Neural cell (in vitro differentiated cells): Measurements from ENCODE around the gene LILRB2. TPM values are rescaled to one million over a fixed set of nuclear protein-coding genes. Genes with fewer than 3 reads are reported as not detected.
"Not testable (repeated sequence)": the region's sequence is repeated elsewhere in the genome, so short reads cannot be mapped to it uniquely, and the experiment has no call there.

Experiments
- H2AFZ ChIP-seq: fragments of 200-600, 300-800 bp; sonication (generic), shearing (Covaris generic); 2 replicates; pipeline ENCODE4 v1.6.0; 2014; ENCODE audit warnings: low read depth, mild to moderate bottlenecking, antibody characterized with exemption, low read length, moderate library complexity
- H3F3A ChIP-seq: fragments of 200-600 bp; shearing (Covaris generic); 2 replicates; pipeline ENCODE4 v1.6.1; 2016; ENCODE audit warnings: mild to moderate bottlenecking, moderate library complexity, mixed read lengths, antibody characterized with exemption, low read length; ENCODE audit not compliant: insufficient read depth, poor library complexity, severe bottlenecking
- H3K27ac ChIP-seq: fragments of 200-600, 300-800 bp; sonication (generic), shearing (Covaris generic); 2 replicates; pipeline ENCODE4 v1.5.1; 2014; ENCODE audit warnings: mild to moderate bottlenecking, low read length, moderate library complexity
- H3K27me3 ChIP-seq: fragments of 300-800, 200-600 bp; sonication (generic), shearing (Covaris generic); 2 replicates; pipeline ENCODE4 v1.6.0; 2014; ENCODE audit warnings: mild to moderate bottlenecking, low read depth, low read length, moderate library complexity; ENCODE audit not compliant: insufficient read depth
- H3K36me3 ChIP-seq: fragments of 300-800, 200-600 bp; sonication (generic), shearing (Covaris generic); 2 replicates; pipeline ENCODE4 v1.5.1; 2014; ENCODE audit warnings: mild to moderate bottlenecking, antibody characterized with exemption, low read length, moderate library complexity; ENCODE audit not compliant: insufficient read depth
- H3K4me2 ChIP-seq: fragments of 300-800, 200-600 bp; sonication (generic), shearing (Covaris generic); 2 replicates; pipeline ENCODE4 v1.6.0; 2014; ENCODE audit warnings: mild to moderate bottlenecking, low read length
- H3K4me3 ChIP-seq: fragments of 300-800, 200-600 bp; sonication (generic), shearing (Covaris generic); 2 replicates; pipeline ENCODE4 v1.5.1; 2014; ENCODE audit warnings: mild to moderate bottlenecking, low read length, moderate library complexity
- H3K79me2 ChIP-seq: fragments of 200-600 bp; shearing (Covaris generic); replicated peaks from 2 replicates; pipeline ENCODE4 v1.6.0; 2014; ENCODE audit warnings: mild to moderate bottlenecking, low read length, moderate library complexity; ENCODE audit not compliant: insufficient read depth
- H3K9ac ChIP-seq: fragments of 300-800, 200-600 bp; sonication (generic), shearing (Covaris generic); 2 replicates; pipeline ENCODE4 v1.6.1; 2016; ENCODE audit warnings: mild to moderate bottlenecking, low read length, mixed read lengths
- H3K9me2 ChIP-seq: fragments of 200-600 bp; shearing (Covaris generic); 2 replicates; pipeline ENCODE4 v1.6.1; 2016; ENCODE audit warnings: mild to moderate bottlenecking, low read length, mixed read lengths; ENCODE audit not compliant: insufficient read depth
- H3K9me3 ChIP-seq: fragments of 200-600, 300-800 bp; sonication (generic), shearing (Covaris generic); 2 replicates; pipeline ENCODE4 v1.6.1; 2016; ENCODE audit warnings: mild to moderate bottlenecking, mixed run types, low read length, moderate library complexity, mixed read lengths
- H4K20me1 ChIP-seq: fragments of 200-600 bp; shearing (Covaris generic); 2 replicates; pipeline ENCODE4 v1.6.1; 2016; ENCODE audit warnings: mild to moderate bottlenecking, mixed run types; ENCODE audit not compliant: insufficient read depth
- EP300 ChIP-seq: fragments of 450-650 bp; conservative IDR thresholded peaks from 2 replicates; pipeline ENCODE4 v1.6.1; 2014; ENCODE audit warnings: antibody characterized with exemption, mild to moderate bottlenecking, moderate library complexity; ENCODE audit not compliant: poor library complexity, severe bottlenecking
- EZH2 ChIP-seq: fragments of 200-600, 300-800 bp; shearing (Covaris generic), sonication (generic); IDR thresholded peaks from 2 replicates; pipeline ENCODE4 v1.6.1; 2014; ENCODE audit warnings: antibody characterized with exemption, low read length, borderline replicate concordance, mild to moderate bottlenecking; ENCODE audit not compliant: insufficient read depth, poor library complexity, severe bottlenecking
- MXI1 ChIP-seq: fragments of 450-650 bp; conservative IDR thresholded peaks from 2 replicates; pipeline ENCODE4 v1.6.1; 2014; ENCODE audit warnings: antibody characterized with exemption, mild to moderate bottlenecking; ENCODE audit not compliant: poor library complexity, severe bottlenecking
- POLR2AphosphoS5 ChIP-seq: IDR thresholded peaks from 2 replicates; pipeline ENCODE4 v1.6.1; 2012
- RAD21 ChIP-seq: fragments of 450-650 bp; conservative IDR thresholded peaks from 2 replicates; pipeline ENCODE4 v1.6.1; 2014; ENCODE audit warnings: antibody characterized with exemption, mild to moderate bottlenecking, moderate library complexity
- REST ChIP-seq: IDR thresholded peaks from 2 replicates; pipeline ENCODE4 v1.6.1; 2012; ENCODE audit warnings: borderline replicate concordance
- SMC3 ChIP-seq: fragments of 450-650 bp; conservative IDR thresholded peaks from 2 replicates; pipeline ENCODE4 v1.6.1; 2014; ENCODE audit warnings: antibody characterized with exemption, mild to moderate bottlenecking, moderate library complexity; ENCODE audit not compliant: poor library complexity
- TAF1 ChIP-seq: IDR thresholded peaks from 2 replicates; pipeline ENCODE4 v1.6.1; 2012; ENCODE audit warnings: low read depth
- polyA plus RNA-seq: library from polyadenylated mRNA; depleted of rRNA; stranded (reverse); fragments of >200 nt; gene quantifications from 2 replicates; pipeline ENCODE4 v1.2.3, GENCODE V29; 2014
- TF ChIP-seq, protein P1 (sequence below): fragments of 450-650 bp; IDR thresholded peaks from 2 replicates; pipeline ENCODE4 v1.5.1; 2014; ENCODE audit warnings: antibody characterized with exemption, mild to moderate bottlenecking, moderate library complexity; ENCODE audit not compliant: poor library complexity, severe bottlenecking

The LILRB2 gene
- polyA plus RNA-seq, 1 donor from 2014 or later, result not detected

GRCh38 chr19:54239491-54240371, 41.2 kb downstream of the LILRB2 start:
- H2AFZ ChIP-seq, H3K9me3 ChIP-seq, H3K79me2 ChIP-seq, H3K4me3 ChIP-seq, H3K36me3 ChIP-seq, H3K9ac ChIP-seq, H3K9me2 ChIP-seq, H3K27me3 ChIP-seq, H4K20me1 ChIP-seq, H3K27ac ChIP-seq, H3K4me2 ChIP-seq, H3F3A ChIP-seq: not testable (repeated sequence)

DNA sequence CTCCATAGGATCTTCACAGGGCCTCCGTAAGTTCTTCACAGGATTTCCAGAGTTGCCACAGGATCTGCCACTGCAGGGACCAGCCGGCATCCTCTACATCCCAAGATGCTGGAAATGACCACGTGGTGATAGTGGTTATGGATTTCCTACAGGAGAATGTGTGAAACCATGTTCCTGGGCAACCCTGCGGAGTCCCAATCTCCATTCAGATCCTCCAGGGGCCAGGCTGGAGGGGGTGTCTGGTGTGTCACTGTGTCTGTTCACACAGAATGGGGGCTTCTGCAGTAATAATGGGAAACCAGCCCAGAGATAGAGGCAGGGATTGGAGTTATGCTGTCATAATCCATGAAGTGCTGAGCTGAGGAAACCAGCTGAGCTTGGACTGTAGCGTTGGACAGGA, 47.0 kb downstream of the LILRB2 start:
- no peaks in the 10 kb centered on the region for H3K27me3 ChIP-seq

More for the DNA sequence above, 47.0 kb downstream of the LILRB2 start:
- Histone ChIP-seq H3K4me3 (no peak overlapping the region), H4K20me1 (no peaks in the 10 kb centered on the region), H3K9me2 (no peaks in the 10 kb centered on the region), H3F3A (no peaks in the 10 kb centered on the region), H3K36me3 (no peaks in the 10 kb centered on the region), H3K4me2 (no peak overlapping the region), H3K27ac (no peak overlapping the region), H3K79me2 (no peaks in the 10 kb centered on the region), H2AFZ (no peak overlapping the region), H3K9ac (no peak overlapping the region), H3K9me3 (peaks cover 6% of the 10 kb centered on the region)
- no peak for TF ChIP-seq EZH2
- no peak for TF ChIP-seq RAD21
- no peak for TF ChIP-seq REST
- TF ChIP-seq POLR2AphosphoS5, result no peak
- TF ChIP-seq EP300, result no peak
- no peak for TF ChIP-seq TAF1
- no peak for TF ChIP-seq MXI1
- TF ChIP-seq, protein P1, sequence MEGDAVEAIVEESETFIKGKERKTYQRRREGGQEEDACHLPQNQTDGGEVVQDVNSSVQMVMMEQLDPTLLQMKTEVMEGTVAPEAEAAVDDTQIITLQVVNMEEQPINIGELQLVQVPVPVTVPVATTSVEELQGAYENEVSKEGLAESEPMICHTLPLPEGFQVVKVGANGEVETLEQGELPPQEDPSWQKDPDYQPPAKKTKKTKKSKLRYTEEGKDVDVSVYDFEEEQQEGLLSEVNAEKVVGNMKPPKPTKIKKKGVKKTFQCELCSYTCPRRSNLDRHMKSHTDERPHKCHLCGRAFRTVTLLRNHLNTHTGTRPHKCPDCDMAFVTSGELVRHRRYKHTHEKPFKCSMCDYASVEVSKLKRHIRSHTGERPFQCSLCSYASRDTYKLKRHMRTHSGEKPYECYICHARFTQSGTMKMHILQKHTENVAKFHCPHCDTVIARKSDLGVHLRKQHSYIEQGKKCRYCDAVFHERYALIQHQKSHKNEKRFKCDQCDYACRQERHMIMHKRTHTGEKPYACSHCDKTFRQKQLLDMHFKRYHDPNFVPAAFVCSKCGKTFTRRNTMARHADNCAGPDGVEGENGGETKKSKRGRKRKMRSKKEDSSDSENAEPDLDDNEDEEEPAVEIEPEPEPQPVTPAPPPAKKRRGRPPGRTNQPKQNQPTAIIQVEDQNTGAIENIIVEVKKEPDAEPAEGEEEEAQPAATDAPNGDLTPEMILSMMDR, result no peak
- no peak for TF ChIP-seq SMC3
